ENCODE data around the gene CMTR2.

The CMTR2 gene

DNA sequence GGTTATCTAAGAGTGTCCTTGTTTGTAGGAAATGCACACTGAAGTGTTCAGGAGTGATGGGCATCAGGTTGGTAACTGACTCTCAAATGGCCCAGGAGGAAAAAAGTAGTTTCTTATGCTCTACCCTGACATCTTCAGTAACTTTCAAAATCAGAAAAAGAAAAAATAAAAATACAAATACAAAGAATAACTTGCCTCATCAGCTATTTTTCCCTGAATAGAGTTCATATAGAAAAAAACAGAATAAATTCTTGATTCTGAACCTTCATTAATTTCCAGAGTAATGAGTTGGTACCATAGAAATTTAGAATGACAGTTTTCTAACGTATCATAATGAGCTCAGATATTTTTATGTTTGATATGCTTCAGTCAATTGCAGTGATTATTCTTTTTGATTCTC lies 31.4 kb downstream of the CMTR2 start:
- FAIRE-seq (no peak), DNase-seq (ENCODE audit: insufficient read length, low spot score) (no peak)
- no peak for TF ChIP-seq PAX5 (IDR thresholded peaks at IDR 0.05; ENCODE audit: insufficient read depth, low read length, severe bottlenecking)
- no peak for TF ChIP-seq TAF1 (IDR thresholded peaks at IDR 0.05; ENCODE audit: low read depth, low read length)
- no peak for TF ChIP-seq SPI1 (IDR thresholded peaks at IDR 0.05; ENCODE audit: low read depth, low read length)
- no peak for TF ChIP-seq POLR2AphosphoS5 (IDR thresholded peaks at IDR 0.05; ENCODE audit: low read depth, low read length)
- no peak for TF ChIP-seq POLR2A (IDR thresholded peaks at IDR 0.05; ENCODE audit: low read depth, low read length)
- no peak for TF ChIP-seq POU2F2 (IDR thresholded peaks at IDR 0.05; ENCODE audit: low read depth, low read length)

DNA sequence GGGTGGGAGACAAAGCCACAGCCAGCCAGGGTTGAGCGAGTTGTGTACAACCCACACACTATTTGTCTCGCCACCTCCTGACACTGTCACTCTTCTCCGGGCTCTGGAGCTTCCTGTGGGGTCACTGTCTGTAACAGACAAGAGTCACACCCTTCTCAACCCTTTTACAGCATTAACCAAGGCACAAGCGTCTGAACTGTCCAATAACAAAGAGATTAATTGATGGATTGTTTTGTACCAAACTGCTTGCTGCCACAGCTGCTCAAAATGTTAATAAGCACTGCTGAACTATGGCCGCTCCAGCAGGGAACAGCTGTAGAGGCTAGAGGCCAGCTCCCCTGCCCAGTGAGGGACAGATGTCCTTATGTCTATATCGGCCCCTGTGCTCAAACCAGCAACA lies 33.5 kb downstream of the CMTR2 start:
- TF ChIP-seq SPI1 (IDR thresholded peaks at IDR 0.05; ENCODE audit: low read depth, low read length): no peak
- TF ChIP-seq TAF1 (IDR thresholded peaks at IDR 0.05; ENCODE audit: low read depth, low read length): no peak
- no peak for TF ChIP-seq POLR2A (IDR thresholded peaks at IDR 0.05; ENCODE audit: low read depth, low read length)
- TF ChIP-seq POU2F2 (IDR thresholded peaks at IDR 0.05; ENCODE audit: low read depth, low read length): no peak
- no peak for TF ChIP-seq POLR2AphosphoS5 (IDR thresholded peaks at IDR 0.05; ENCODE audit: low read depth, low read length)
- TF ChIP-seq PAX5 (IDR thresholded peaks at IDR 0.05; ENCODE audit: insufficient read depth, low read length, severe bottlenecking): no peak
- no peak for FAIRE-seq
- no peak for DNase-seq (ENCODE audit: insufficient read length, low spot score)

DNA sequence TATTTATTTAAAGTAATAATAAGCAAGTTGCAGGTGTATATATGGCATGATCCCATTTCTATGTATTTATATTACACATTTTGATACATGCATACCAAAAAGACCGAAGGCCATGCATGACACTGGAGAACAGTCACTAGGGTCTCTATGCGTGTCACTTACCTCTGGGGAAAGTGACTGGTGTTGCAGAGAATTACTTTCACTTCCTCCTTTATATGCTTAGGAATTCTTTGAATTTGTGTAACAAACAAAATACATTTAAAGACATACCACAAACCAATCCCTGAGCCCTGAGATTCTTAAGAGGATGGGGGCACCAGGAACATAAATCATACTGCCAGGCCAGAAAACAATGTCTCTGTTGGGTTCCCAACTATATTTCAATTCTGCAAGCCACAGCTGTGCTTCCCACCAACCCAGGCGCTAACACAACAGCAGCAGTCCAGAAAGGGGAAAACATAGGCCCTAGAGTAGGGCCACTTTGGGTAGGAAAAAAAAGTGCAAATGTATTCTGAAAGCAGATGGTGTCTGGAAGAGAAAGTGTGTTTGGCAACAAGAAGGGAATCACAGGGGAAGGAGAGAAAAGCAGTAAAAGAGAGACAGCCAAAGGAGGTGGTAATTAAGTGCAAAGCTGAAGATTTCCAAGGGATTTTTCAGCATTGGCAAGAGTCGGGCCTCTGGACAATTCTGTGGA lies 34.2 kb downstream of the CMTR2 start:
- TF ChIP-seq TAF1 (IDR thresholded peaks at IDR 0.05; ENCODE audit: low read depth, low read length) (no peak), SPI1 (IDR thresholded peaks at IDR 0.05; ENCODE audit: low read depth, low read length) (peak; percentile 89)
- no peak for FAIRE-seq
- DNase-seq (ENCODE audit: insufficient read length, low spot score): no peak

DNA sequence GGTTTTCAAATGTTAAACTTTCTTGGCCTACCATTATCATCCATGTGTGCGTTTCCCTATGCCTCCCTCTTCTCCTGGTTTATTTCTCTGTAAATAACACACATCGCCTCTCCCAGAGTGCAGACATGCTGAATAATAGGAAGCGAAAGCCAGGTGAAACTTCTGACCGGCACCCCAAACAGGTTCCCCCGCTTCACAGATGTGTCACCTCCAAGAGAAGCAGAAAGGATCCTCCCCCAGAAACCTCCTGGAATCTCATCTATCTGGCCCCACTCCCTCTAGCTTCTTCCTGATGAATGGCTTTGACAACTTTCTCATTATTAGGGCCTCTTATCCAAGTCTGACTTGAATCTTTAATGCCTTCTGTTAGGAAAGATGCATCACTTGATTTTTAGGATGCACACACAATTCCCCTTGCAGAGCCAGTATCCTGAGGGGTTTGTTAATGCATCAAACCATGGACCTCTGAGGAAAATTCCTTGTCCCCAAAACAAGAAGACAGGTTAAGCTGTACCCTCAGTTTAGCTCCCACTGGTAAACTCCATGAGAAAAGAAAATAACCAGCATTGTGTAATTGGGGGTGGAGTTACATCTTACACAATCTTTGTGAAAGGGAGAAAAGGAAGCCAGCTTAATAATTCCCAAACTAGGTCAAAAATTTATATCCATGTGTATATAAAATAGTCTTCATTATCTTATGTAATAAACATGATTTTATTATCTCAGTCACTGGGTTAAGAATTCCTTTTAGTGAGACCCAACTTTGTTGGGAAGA lies 38.6 kb downstream of the CMTR2 start:
- FAIRE-seq (no peak), DNase-seq (ENCODE audit: insufficient read length, low spot score) (no peak)
- TF ChIP-seq TAF1 (IDR thresholded peaks at IDR 0.05; ENCODE audit: low read depth, low read length) (no peak), PAX5 (IDR thresholded peaks at IDR 0.05; ENCODE audit: insufficient read depth, low read length, severe bottlenecking) (no peak), POLR2A (IDR thresholded peaks at IDR 0.05; ENCODE audit: low read depth, low read length) (no peak), POLR2AphosphoS5 (IDR thresholded peaks at IDR 0.05; ENCODE audit: low read depth, low read length) (no peak), SPI1 (IDR thresholded peaks at IDR 0.05; ENCODE audit: low read depth, low read length) (no peak), POU2F2 (IDR thresholded peaks at IDR 0.05; ENCODE audit: low read depth, low read length) (no peak)

DNA sequence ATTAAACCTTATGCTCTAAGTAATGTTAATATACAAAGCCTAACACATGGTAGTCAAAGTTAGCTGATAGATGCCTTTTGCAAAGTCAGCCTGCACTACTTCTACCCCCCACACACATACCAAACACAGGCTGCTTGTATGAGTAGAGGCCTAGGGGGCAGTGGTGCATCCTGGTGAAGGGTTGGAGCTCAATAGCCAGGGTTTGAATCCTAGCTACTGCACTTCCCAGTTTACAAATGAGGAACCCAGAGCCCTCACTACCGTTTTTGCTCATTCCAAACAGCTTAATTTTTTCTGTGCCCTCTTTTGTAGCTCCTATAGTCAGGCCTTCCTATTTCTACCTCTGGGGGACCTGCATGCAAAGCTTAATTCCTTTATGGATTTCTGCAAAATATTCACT lies 39.8 kb downstream of the CMTR2 start:
- TF ChIP-seq SPI1 (IDR thresholded peaks at IDR 0.05; ENCODE audit: low read depth, low read length) (no peak), POLR2A (IDR thresholded peaks at IDR 0.05; ENCODE audit: low read depth, low read length) (no peak), TAF1 (IDR thresholded peaks at IDR 0.05; ENCODE audit: low read depth, low read length) (no peak), PAX5 (IDR thresholded peaks at IDR 0.05; ENCODE audit: insufficient read depth, low read length, severe bottlenecking) (no peak), POU2F2 (IDR thresholded peaks at IDR 0.05; ENCODE audit: low read depth, low read length) (no peak), POLR2AphosphoS5 (IDR thresholded peaks at IDR 0.05; ENCODE audit: low read depth, low read length) (no peak)
- FAIRE-seq: no peak
- DNase-seq (ENCODE audit: insufficient read length, low spot score): no peak

DNA sequence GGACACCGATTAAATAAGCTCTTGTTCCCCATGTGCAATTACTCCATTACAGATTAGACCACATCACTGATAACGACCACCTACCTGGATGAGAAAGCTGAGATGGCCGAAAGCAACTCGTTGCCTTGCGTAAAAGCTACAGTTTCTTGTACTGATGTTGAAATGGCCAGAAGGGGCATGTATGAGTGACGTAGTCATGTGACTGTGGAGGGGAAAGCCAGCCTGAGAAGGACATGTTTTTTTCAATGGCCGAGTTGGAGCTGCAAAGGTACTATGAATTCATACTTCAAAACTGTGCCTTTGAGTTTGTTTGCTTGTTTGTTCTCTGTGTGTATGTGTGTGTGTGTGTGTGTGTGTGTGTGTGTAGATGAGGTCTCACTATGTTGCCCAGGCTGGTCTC lies 41.7 kb downstream of the CMTR2 start:
- TF ChIP-seq POLR2A (IDR thresholded peaks at IDR 0.05; ENCODE audit: low read depth, low read length): no peak
- no peak for TF ChIP-seq POU2F2 (IDR thresholded peaks at IDR 0.05; ENCODE audit: low read depth, low read length)
- no peak for TF ChIP-seq PAX5 (IDR thresholded peaks at IDR 0.05; ENCODE audit: insufficient read depth, low read length, severe bottlenecking)
- no peak for TF ChIP-seq SPI1 (IDR thresholded peaks at IDR 0.05; ENCODE audit: low read depth, low read length)
- TF ChIP-seq TAF1 (IDR thresholded peaks at IDR 0.05; ENCODE audit: low read depth, low read length): no peak
- no peak for FAIRE-seq
- no peak for DNase-seq (ENCODE audit: insufficient read length, low spot score)

DNA sequence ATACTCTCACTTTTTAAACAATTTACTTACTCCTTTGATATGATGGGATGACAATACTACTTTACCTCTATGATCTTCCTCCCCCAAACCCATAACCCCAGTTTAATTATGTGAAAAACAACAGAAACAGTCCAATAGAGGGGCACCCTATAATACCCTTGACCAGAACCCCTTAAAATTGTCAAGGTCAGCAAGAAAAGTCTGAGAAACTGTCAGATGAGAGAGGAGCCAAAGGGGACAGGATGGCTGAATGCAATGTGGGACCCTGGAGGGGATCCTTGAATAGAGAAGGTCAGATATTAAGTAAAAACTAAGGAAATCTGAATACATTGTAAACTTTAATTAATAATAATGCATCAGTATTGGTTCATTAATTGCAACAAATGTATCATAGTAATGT lies 42.9 kb downstream of the CMTR2 start:
- FAIRE-seq: no peak
- TF ChIP-seq POU2F2 (IDR thresholded peaks at IDR 0.05; ENCODE audit: low read depth, low read length) (no peak), TAF1 (IDR thresholded peaks at IDR 0.05; ENCODE audit: low read depth, low read length) (no peak), POLR2AphosphoS5 (IDR thresholded peaks at IDR 0.05; ENCODE audit: low read depth, low read length) (no peak), POLR2A (IDR thresholded peaks at IDR 0.05; ENCODE audit: low read depth, low read length) (no peak)
- DNase-seq (ENCODE audit: insufficient read length, low spot score): no peak

DNA sequence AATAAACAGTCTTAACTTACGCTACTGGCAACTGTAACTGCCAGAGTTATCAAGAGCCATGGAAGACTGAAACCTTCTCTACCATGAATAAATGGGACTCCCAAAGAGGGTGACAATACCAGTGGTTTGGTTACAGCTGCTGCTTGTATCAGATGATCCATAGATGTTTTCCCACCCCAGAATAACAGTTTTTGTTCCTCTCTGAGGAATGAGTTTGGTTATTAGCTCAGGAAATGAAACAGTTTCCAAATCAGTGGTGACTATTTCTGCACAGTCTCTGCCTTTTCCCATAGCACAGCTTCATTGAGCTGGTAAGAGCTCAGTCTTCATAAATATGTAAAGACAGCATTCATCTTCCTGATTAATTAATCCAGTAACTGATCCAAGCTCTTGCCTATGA lies 44.7 kb downstream of the CMTR2 start:
- no peak for FAIRE-seq
- TF ChIP-seq POLR2AphosphoS5 (IDR thresholded peaks at IDR 0.05; ENCODE audit: low read depth, low read length) (no peak), POU2F2 (IDR thresholded peaks at IDR 0.05; ENCODE audit: low read depth, low read length) (no peak), POLR2A (IDR thresholded peaks at IDR 0.05; ENCODE audit: low read depth, low read length) (no peak), SPI1 (IDR thresholded peaks at IDR 0.05; ENCODE audit: low read depth, low read length) (no peak), TAF1 (IDR thresholded peaks at IDR 0.05; ENCODE audit: low read depth, low read length) (no peak), PAX5 (IDR thresholded peaks at IDR 0.05; ENCODE audit: insufficient read depth, low read length, severe bottlenecking) (no peak)
- no peak for DNase-seq (ENCODE audit: insufficient read length, low spot score)

DNA sequence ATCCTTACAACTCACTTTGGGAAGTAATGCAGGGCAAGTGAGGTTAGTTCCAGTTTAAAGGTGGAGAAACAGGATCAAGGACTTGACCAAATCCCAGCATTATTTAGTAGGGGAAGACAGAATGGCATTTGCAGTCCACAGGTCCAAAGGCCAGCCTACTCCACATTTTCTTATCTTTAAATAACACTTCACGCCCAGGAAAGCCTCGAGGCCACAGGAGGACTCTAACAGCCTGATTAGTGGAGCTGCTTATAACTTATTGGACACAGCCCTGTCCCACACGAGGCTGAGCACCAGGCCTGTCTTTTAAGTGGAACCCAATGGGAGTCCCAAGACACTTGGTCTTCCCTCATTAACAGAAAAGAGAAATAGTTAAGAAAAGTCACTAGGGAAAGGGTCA lies 46.6 kb downstream of the CMTR2 start:
- DNase-seq (ENCODE audit: insufficient read length, low spot score) (no peak), FAIRE-seq (no peak)
- TF ChIP-seq PAX5 (IDR thresholded peaks at IDR 0.05; ENCODE audit: insufficient read depth, low read length, severe bottlenecking): no peak
- no peak for TF ChIP-seq SPI1 (IDR thresholded peaks at IDR 0.05; ENCODE audit: low read depth, low read length)
- TF ChIP-seq POLR2A (IDR thresholded peaks at IDR 0.05; ENCODE audit: low read depth, low read length): no peak
- no peak for TF ChIP-seq TAF1 (IDR thresholded peaks at IDR 0.05; ENCODE audit: low read depth, low read length)
- no peak for TF ChIP-seq POU2F2 (IDR thresholded peaks at IDR 0.05; ENCODE audit: low read depth, low read length)
- no peak for TF ChIP-seq POLR2AphosphoS5 (IDR thresholded peaks at IDR 0.05; ENCODE audit: low read depth, low read length)

DNA sequence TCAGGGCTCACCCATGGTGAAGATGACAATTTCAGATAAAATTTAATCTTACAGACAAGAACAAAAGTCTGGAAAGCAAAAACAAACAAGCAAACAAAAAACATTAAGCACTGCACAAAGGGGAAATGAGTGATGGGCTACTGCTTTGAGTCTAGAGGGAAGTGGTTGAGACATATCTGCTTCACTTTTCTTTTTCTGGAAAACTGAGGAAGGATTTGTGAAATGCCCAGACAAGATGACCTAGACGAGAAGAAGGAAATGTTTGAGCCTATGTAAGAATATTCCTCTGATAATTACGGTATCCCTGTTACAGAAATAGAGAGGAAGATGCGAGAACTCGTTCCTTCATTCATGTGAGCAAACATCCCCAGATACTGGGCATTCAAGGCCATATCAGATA lies 47.2 kb downstream of the CMTR2 start:
- no peak for TF ChIP-seq POU2F2 (IDR thresholded peaks at IDR 0.05; ENCODE audit: low read depth, low read length)
- TF ChIP-seq SPI1 (IDR thresholded peaks at IDR 0.05; ENCODE audit: low read depth, low read length): no peak
- TF ChIP-seq POLR2AphosphoS5 (IDR thresholded peaks at IDR 0.05; ENCODE audit: low read depth, low read length): no peak
- no peak for TF ChIP-seq TAF1 (IDR thresholded peaks at IDR 0.05; ENCODE audit: low read depth, low read length)
- TF ChIP-seq POLR2A (IDR thresholded peaks at IDR 0.05; ENCODE audit: low read depth, low read length): no peak
- TF ChIP-seq PAX5 (IDR thresholded peaks at IDR 0.05; ENCODE audit: insufficient read depth, low read length, severe bottlenecking): no peak
- DNase-seq (ENCODE audit: insufficient read length, low spot score) (no peak), FAIRE-seq (no peak)
